ENCODE measurements around the gene TAF6L. TPM values are rescaled to one million over a fixed set of nuclear protein-coding genes. Genes with fewer than 3 reads are reported as not detected.

The TAF6L gene
- total and polyA plus RNA-seq, 9 of the 15 experiments (the other 6 are each of a cell fraction or from before 2014, with no cell fraction given), result 0.04 to 45.5 (median 20.8) TPM

DNA sequence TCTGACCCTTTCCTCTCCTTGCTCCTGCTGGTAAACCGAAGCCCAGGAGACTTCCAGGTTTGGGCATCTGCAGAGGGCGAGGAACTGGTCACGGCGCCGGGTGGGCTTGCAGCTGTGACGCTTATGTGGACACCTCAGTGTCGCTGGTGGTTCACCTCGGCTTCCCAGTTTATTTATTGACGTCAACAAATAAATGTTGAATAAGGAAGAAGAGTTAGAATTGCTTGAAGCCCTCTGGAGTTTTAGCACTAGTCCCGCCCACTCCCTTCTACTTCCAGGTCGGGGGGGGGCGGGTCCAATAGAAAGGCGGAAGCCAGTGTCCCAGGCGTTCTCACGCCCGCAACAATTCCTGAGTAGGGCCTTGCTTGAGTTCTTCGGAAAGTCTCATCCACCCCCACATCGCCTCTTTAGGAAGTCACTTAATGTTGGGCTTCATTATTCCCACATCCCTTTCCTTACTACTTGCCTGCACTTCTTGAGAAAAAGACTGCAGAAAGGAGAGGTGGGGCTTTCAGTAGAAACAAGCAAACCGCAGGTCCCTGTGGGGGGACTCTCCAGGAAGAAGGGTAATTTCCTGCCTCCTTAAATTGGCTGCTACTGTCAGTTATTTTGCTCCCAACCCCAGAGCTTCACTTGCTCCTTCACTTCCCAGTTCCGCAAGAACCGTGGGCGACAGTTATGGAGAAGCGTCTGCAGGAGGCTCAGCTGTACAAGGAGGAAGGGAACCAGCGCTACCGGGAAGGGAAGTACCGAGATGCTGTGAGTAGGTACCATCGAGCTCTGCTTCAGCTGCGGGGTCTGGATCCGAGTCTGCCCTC lies 42.8 kb upstream of the TAF6L start, which contains the start of gene TTC9C (continued):
- TF ChIP-seq HSF4 (CRISPR knock-in tag; IDR thresholded peaks at IDR 0.05; ENCODE audit: borderline replicate concordance) (no peak), POLR2B (IDR thresholded peaks at IDR 0.05; ENCODE audit: low read depth, partially characterized antibody) (peak; percentile 72), RBM17 (IDR thresholded peaks at IDR 0.05; ENCODE audit: borderline replicate concordance, low read depth, low read length) (no peak), ZNF197 (CRISPR knock-in tag; IDR thresholded peaks at IDR 0.05; ENCODE audit: low read depth) (no peak), SRSF7 (optimal IDR thresholded peaks at IDR 0.05; ENCODE audit: low read depth, low read length) (no peak), HMG20A (CRISPR knock-in tag; conservative IDR thresholded peaks at IDR 0.05) (no peak), ZNF274 (IDR thresholded peaks at IDR 0.05; ENCODE audit: borderline replicate concordance, low read depth, low read length) (no peak), HMG20B (CRISPR knock-in tag; IDR thresholded peaks at IDR 0.05) (no peak), HIVEP1 (CRISPR knock-in tag; IDR thresholded peaks at IDR 0.05) (no peak), SETDB1 (IDR thresholded peaks at IDR 0.05; ENCODE audit: low read length) (no peak), PTRF (tag; IDR thresholded peaks at IDR 0.05) (no peak), TCF7L2 (IDR thresholded peaks at IDR 0.05; ENCODE audit: low read depth, low read length) (no peak), RBBP5 (IDR thresholded peaks at IDR 0.05; ENCODE audit: borderline replicate concordance, insufficient read depth, low read length, poor library complexity, severe bottlenecking) (peak; percentile 59), PTBP1 (IDR thresholded peaks at IDR 0.05; ENCODE audit: low read depth, low read length) (no peak), POLR3G (IDR thresholded peaks at IDR 0.05; ENCODE audit: extremely low read depth, insufficient read length, insufficient replicate concordance) (no peak), SP2 (IDR thresholded peaks at IDR 0.05; ENCODE audit: extremely low read depth, low read depth, low read length, poor library complexity, severe bottlenecking) (no peak), PHB (CRISPR knock-in tag; IDR thresholded peaks at IDR 0.05) (no peak), FOXM1 (IDR thresholded peaks at IDR 0.05; ENCODE audit: low read depth) (no peak), FOXM1 (CRISPR knock-in tag; IDR thresholded peaks at IDR 0.05; ENCODE audit: low read depth) (no peak)
- TF ChIP-seq, protein P1, sequence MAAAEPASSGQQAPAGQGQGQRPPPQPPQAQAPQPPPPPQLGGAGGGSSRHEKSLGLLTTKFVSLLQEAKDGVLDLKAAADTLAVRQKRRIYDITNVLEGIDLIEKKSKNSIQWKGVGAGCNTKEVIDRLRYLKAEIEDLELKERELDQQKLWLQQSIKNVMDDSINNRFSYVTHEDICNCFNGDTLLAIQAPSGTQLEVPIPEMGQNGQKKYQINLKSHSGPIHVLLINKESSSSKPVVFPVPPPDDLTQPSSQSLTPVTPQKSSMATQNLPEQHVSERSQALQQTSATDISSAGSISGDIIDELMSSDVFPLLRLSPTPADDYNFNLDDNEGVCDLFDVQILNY (CRISPR knock-in tag; IDR thresholded peaks at IDR 0.05), result no peak; the same call in 1 of the 2 replicates
- TF ChIP-seq, protein P2, sequence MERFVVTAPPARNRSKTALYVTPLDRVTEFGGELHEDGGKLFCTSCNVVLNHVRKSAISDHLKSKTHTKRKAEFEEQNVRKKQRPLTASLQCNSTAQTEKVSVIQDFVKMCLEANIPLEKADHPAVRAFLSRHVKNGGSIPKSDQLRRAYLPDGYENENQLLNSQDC (CRISPR knock-in tag; IDR thresholded peaks at IDR 0.05), result no peak
- TF ChIP-seq, protein P3, sequence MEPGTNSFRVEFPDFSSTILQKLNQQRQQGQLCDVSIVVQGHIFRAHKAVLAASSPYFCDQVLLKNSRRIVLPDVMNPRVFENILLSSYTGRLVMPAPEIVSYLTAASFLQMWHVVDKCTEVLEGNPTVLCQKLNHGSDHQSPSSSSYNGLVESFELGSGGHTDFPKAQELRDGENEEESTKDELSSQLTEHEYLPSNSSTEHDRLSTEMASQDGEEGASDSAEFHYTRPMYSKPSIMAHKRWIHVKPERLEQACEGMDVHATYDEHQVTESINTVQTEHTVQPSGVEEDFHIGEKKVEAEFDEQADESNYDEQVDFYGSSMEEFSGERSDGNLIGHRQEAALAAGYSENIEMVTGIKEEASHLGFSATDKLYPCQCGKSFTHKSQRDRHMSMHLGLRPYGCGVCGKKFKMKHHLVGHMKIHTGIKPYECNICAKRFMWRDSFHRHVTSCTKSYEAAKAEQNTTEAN (CRISPR knock-in tag; IDR thresholded peaks at IDR 0.05), result peak; percentile 44; the same call in 1 of the 2 replicates
